Body of pancreas (tissue), 4 donors: ENCODE data around the gene PAPPA2. TPM values are rescaled to one million over a fixed set of nuclear protein-coding genes. Genes with fewer than 3 reads are reported as not detected.

Experiments used
- ATAC-seq: fragments of 150-250 bp; one replicate; pipeline ENCODE4 v1.9.1; 2016
- DNase-seq, 4 donors: peaks; one replicate each; pipeline ENCODE4 v3.0.0-alpha.2; 2019
- H3K27ac ChIP-seq, 4 donors: fragments of 200-600 bp; sonication (generic); 1 replicate in 3 of 4; 2 replicates in 1 of 4; pipeline versions ENCODE4 v1.5.1 to v1.6.1; 2016 to 2019; ENCODE audit warnings: mild to moderate bottlenecking in 1 of 4, mixed read lengths in 1 of 4, moderate library complexity in 1 of 4
- H3K27me3 ChIP-seq, 2 donors: fragments of 200-600 bp; sonication (generic); one replicate each; pipeline ENCODE4 v1.6.0; 2016; ENCODE audit warnings: mild to moderate bottlenecking in 1 of 2
- H3K36me3 ChIP-seq, 2 donors: fragments of 200-600 bp; sonication (generic); replicated peaks in 1 of 2; 2 replicates each; pipeline ENCODE4 v1.5.1; 2016; ENCODE audit warnings: low read depth in 2 of 2; ENCODE audit not compliant: insufficient read depth in 1 of 2
- H3K4me1 ChIP-seq: fragments of 200-600 bp; sonication (generic); one replicate; pipeline ENCODE4 v1.6.0; 2016
- H3K4me3 ChIP-seq, 2 donors: fragments of 200-600 bp; sonication (generic); 1 replicate in 1 of 2; 2 replicates in 1 of 2; pipeline ENCODE4 v1.5.1; 2016 to 2019
- H3K9me3 ChIP-seq, 3 donors: fragments of 200-600 bp; sonication (generic); 1 replicate in 2 of 3; 2 replicates in 1 of 3; pipeline ENCODE4 v1.5.1; 2016
- POLR2A ChIP-seq, 3 donors: fragments of 450-650 bp; IDR thresholded peaks; one replicate each; pipeline ENCODE4 v1.6.1; 2016; ENCODE audit warnings: antibody characterized with exemption in 3 of 3, mild to moderate bottlenecking in 2 of 3
- WGBS, 2 donors: methylation state at CpG; one replicate each; pipeline ENCODE4 v1.1.5; 2017; 5-methylcytosine and 5-hydroxymethylcytosine counted together
- intact Hi-C: fragments of 100-400 bp; cut with DNase I; formaldehyde crosslinking; loops from one replicate; pipeline ENCODE4 v1.15.1; 2023
- total RNA-seq, 2 donors: library from RNA; depleted of rRNA; stranded (reverse); fragments of >200 nt; gene quantifications; one replicate each; pipeline ENCODE4 v1.1.0, GENCODE V29; 2016
- TF ChIP-seq, protein P1 (sequence below), 7 experiments: fragments of 450-650 bp in 4 of 7; fragments of 200-600 bp in 3 of 7; sonication (generic) in 3 of 7; IDR thresholded peaks; one replicate each; pipeline ENCODE4 v1.5.1; 2016 to 2019; ENCODE audit warnings: antibody characterized with exemption in 7 of 7

PAPPA2 gene
- total RNA-seq, 2 donors from 2014 or later = under 0.01 to 5.4 TPM

DNA sequence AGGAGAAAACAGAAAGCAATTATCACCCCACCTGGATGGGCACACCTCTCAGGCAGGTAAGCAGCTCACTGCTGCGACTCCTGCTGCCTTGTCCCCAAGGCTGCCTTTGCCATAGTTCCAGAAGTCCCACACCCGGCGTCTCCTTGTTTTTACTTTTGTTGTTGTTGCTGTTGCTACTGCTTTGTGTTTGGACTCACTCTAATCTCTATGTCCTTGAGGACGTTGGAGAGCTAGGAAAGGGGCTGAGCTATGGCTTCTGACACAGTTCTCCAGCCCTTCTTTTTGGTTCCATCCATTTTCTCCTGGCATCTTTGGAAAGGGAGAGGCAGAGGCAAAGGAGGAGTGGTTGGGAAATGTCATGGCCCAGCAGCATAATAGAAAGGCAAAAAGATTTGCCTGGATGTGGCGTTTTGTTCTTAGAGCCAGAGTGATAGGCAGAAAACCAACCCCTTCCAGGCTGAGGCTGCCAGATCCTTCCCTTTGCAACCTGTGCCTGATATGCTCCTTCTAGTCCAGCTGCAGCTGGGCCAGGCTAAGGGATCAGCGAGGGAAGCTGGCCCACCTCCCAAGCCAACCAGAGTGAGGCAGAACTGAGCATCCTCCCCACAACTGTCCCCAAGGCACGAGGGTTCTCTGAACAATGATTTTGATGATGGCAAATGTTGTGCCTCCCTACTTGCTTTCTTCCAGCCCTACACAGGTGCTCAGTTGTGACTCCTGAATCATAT lies 430.8 kb downstream of the PAPPA2 start:
- Histone ChIP-seq H3K36me3 (no peaks in the 10 kb centered on the region), H3K9me3 (no peaks in the 10 kb centered on the region), H3K4me3 (no peak overlapping the region), H3K27ac (no peak overlapping the region), H3K4me1 (peaks cover 7% of the 10 kb centered on the region), H3K27me3 (no peaks in the 10 kb centered on the region)
- intact Hi-C loops = no loop called here
- DNase-seq (no peak), ATAC-seq (no peak)
- TF ChIP-seq, protein P1, sequence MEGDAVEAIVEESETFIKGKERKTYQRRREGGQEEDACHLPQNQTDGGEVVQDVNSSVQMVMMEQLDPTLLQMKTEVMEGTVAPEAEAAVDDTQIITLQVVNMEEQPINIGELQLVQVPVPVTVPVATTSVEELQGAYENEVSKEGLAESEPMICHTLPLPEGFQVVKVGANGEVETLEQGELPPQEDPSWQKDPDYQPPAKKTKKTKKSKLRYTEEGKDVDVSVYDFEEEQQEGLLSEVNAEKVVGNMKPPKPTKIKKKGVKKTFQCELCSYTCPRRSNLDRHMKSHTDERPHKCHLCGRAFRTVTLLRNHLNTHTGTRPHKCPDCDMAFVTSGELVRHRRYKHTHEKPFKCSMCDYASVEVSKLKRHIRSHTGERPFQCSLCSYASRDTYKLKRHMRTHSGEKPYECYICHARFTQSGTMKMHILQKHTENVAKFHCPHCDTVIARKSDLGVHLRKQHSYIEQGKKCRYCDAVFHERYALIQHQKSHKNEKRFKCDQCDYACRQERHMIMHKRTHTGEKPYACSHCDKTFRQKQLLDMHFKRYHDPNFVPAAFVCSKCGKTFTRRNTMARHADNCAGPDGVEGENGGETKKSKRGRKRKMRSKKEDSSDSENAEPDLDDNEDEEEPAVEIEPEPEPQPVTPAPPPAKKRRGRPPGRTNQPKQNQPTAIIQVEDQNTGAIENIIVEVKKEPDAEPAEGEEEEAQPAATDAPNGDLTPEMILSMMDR (IDR thresholded peaks at IDR 0.05) = no peak
- no peak for TF ChIP-seq POLR2A (IDR thresholded peaks at IDR 0.05)
- 26 to 46% methylated on average over 6 to 7 of the region's 7 CpGs for WGBS, 2 donors

GRCh38 chr1:176894450-176894849 lies 431.5 kb downstream of the PAPPA2 start:
- WGBS, 2 donors = 63 to 73% methylated on average over 8 of the region's 8 CpGs
- intact Hi-C loops = no loop called here
- H3K9me3 ChIP-seq = no peaks in the 10 kb centered on the region

More at GRCh38 chr1:176894450-176894849, 431.5 kb downstream of the PAPPA2 start:
- no peak overlapping the region for H3K27ac ChIP-seq
- ATAC-seq = no peak
- peaks cover 7% of the 10 kb centered on the region for H3K4me1 ChIP-seq
- no peaks in the 10 kb centered on the region for H3K36me3 ChIP-seq
- no peaks in the 10 kb centered on the region for H3K27me3 ChIP-seq
- TF ChIP-seq, protein P1 (IDR thresholded peaks at IDR 0.05) = no peak
- no peak overlapping the region for H3K4me3 ChIP-seq
- no peak for DNase-seq
